Measurements from ENCODE around the gene MICB. TPM values are rescaled to one million over a fixed set of nuclear protein-coding genes. Genes with fewer than 3 reads are reported as not detected.
A peak's percentile ranks its signal among the peaks of the same experiment; 100 is the strongest.

Gene MICB
- polyA plus RNA-seq, 2 of the 4 experiments (the other 2 are of a cell fraction), result 6.8 to 7.0 TPM

GRCh38 chr6:31541658-31542521 lies 43.9 kb downstream of the MICB start, which contains the start of gene DDX39B:
Gene DDX39B, minus strand, starts transcription at chr6:31542003. Its CDS starts 1,471 bp downstream, at chr6:31540532.
- Histone ChIP-seq H3K9me3 (no peaks in the 10 kb centered on the region), H3K4me1 (peaks cover 28% of the 10 kb centered on the region), H3K4me3 (peak within 1 kb of the TSS; percentile 81), H3K4me2 (peak within 1 kb of the TSS; percentile 97), H3K27ac (peak within 1 kb of the TSS; percentile 94 to 96)
- WGBS (ENCODE audit: missing lambda C conversion rate), result 1% methylated on average over 36 of the region's 43 CpGs
- ChIA-PET CTCF (interaction anchor here (1.0 to 15.7 kb wide), 8 partner anchors 9 to 142 kb away, joined by 3 to 331 read pairs (median 5); partner anchors contain the start of genes MICB and NCR3), POLR2A (interaction anchor here (0.9 to 1.8 kb wide), 12 partner anchors 10 to 285 kb away, joined by 3 to 8 read pairs (median 4); partner anchors contain the start of genes BAG6, C6orf47, HSPA1B and PRRC2A)
- TF ChIP-seq MAX (IDR thresholded peaks at IDR 0.05), result peak; percentile 93
- 0 out of 2 replicates have a peak, but pooled peaks have one; percentile 29 for TF ChIP-seq FOXS1 (CRISPR knock-in tag; IDR thresholded peaks at IDR 0.05)
- no peak for TF ChIP-seq JUNB (IDR thresholded peaks at IDR 0.05)
- TF ChIP-seq JUN (IDR thresholded peaks at IDR 0.05), result peak; percentile 94
- peak; percentile 84 for TF ChIP-seq ESRRA (IDR thresholded peaks at IDR 0.05; ENCODE audit: borderline replicate concordance, low read length)
- no peak for TF ChIP-seq ZFP36 (IDR thresholded peaks at IDR 0.05; ENCODE audit: borderline replicate concordance, partially characterized antibody)
- TF ChIP-seq KDM5A (IDR thresholded peaks at IDR 0.05), result 0 out of 2 replicates have a peak, but pooled peaks have one; percentile 13
- TF ChIP-seq NFE2L2 (conservative IDR thresholded peaks at IDR 0.05; ENCODE audit: low read length), result no peak
- TF ChIP-seq ELK1 (IDR thresholded peaks at IDR 0.05; ENCODE audit: low read depth, low read length), result peak; percentile 32; the same call in 1 of the 2 replicates
- TF ChIP-seq ZSCAN20 (CRISPR knock-in tag; IDR thresholded peaks at IDR 0.05), result no peak
- TF ChIP-seq BCL3 (IDR thresholded peaks at IDR 0.05), result peak; percentile 51; the same call in 2 of the 3 replicates
- peak; percentile 77 for TF ChIP-seq E2F6 (IDR thresholded peaks at IDR 0.05; ENCODE audit: borderline replicate concordance, low read depth)
- TF ChIP-seq EP300 (IDR thresholded peaks at IDR 0.05), result no peak
- no peak for TF ChIP-seq HES2 (IDR thresholded peaks at IDR 0.05)
- peak; percentile 27; the same call in 1 of the 2 replicates for TF ChIP-seq ATOH8 (CRISPR knock-in tag; IDR thresholded peaks at IDR 0.05; ENCODE audit: low read depth)
- peak; percentile 33; the same call in 1 of the 2 replicates for TF ChIP-seq PHF8 (IDR thresholded peaks at IDR 0.05; ENCODE audit: borderline replicate concordance, low read depth)
- no peak for TF ChIP-seq RAD21 (conservative IDR thresholded peaks at IDR 0.05 in 1 of 2, IDR thresholded peaks at IDR 0.05 in 1 of 2)
- peak; percentile 40; the same call in 1 of the 2 replicates for TF ChIP-seq HOXB5 (CRISPR knock-in tag; IDR thresholded peaks at IDR 0.05)
- TF ChIP-seq POLR2A (IDR thresholded peaks at IDR 0.05; ENCODE audit: low read length), result peak; percentile 87
- ATAC-seq (peak; percentile 79 to 90), FAIRE-seq (no peak), DNase-seq (ENCODE audit: low read depth in 1 of 2, low spot score in 1 of 2) (peak; percentile 81 to 97)

- WGBS (ENCODE audit: missing lambda C conversion rate), result 85% methylated on average over 6 of the region's 6 CpGs
- peaks cover 31% of the 10 kb centered on the region for H3K4me1 ChIP-seq
- no peaks in the 10 kb centered on the region for H3K9me3 ChIP-seq
- H3K27ac ChIP-seq, result no peak overlapping the region
- FAIRE-seq, result no peak
- no peak overlapping the region for H3K4me3 ChIP-seq
- H3K4me2 ChIP-seq, result no peak overlapping the region
- ChIA-PET CTCF (interaction anchor here (15.7 kb wide), 1 partner anchor 54 kb away, joined by 331 read pairs; the partner anchor contains the start of gene NCR3), POLR2A (no interaction called here)
- no peak for DNase-seq (ENCODE audit: low read depth in 1 of 2, low spot score in 1 of 2)
- TF ChIP-seq NPAS2 (CRISPR knock-in tag; IDR thresholded peaks at IDR 0.05; ENCODE audit: borderline replicate concordance), result no peak
- TF ChIP-seq MAFK (IDR thresholded peaks at IDR 0.05; ENCODE audit: partially characterized antibody), result no peak
- TF ChIP-seq REST (IDR thresholded peaks at IDR 0.05), result no peak
- no peak for ATAC-seq
Observed at GRCh38 chr6:31543639-31544038, 45.7 kb downstream of the MICB start.

All from A549 (cell line).